Measurements from ENCODE around the gene PDE11A. TPM values are rescaled to one million over a fixed set of nuclear protein-coding genes. Genes with fewer than 3 reads are reported as not detected.
"Not testable (repeated sequence)": the region's sequence is repeated elsewhere in the genome, so short reads cannot be mapped to it uniquely, and the experiment has no call there.

The PDE11A gene
- total RNA-seq, 2 experiments from 2014 or later, result not detected

GRCh38 chr2:177810906-177811305 is 261.7 kb downstream of the PDE11A start:
- H3K4me3 Mint-ChIP-seq, result no peak overlapping the region
- POLR2A ChIA-PET, result no interaction called here
- H3K27ac Mint-ChIP-seq, result no peak overlapping the region
- H3K27me3 Mint-ChIP-seq, result peaks cover 5% of the 10 kb centered on the region
- H3K36me3 Mint-ChIP-seq, result no peaks in the 10 kb centered on the region
- no peaks in the 10 kb centered on the region for H3K4me1 Mint-ChIP-seq (ENCODE audit: low read depth)
- H3K9me3 Mint-ChIP-seq, result peaks cover 4% of the 10 kb centered on the region
- intact Hi-C loops (cut with micrococcal nuclease), result no loop called here
- no peak for DNase-seq
- CTCF ChIA-PET, result no interaction called here

- CTCF ChIA-PET, result no interaction called here
- no peaks in the 10 kb centered on the region for H3K36me3 Mint-ChIP-seq
- intact Hi-C loops (cut with micrococcal nuclease), result no loop called here
- H3K27me3 Mint-ChIP-seq, result peaks cover 3% of the 10 kb centered on the region
- DNase-seq, result no peak
- POLR2A ChIA-PET, result no interaction called here
- H3K4me1 Mint-ChIP-seq (ENCODE audit: low read depth), result no peaks in the 10 kb centered on the region
- peaks cover 7% of the 10 kb centered on the region for H3K9me3 Mint-ChIP-seq
- no peak overlapping the region for H3K27ac Mint-ChIP-seq
- no peak overlapping the region for H3K4me3 Mint-ChIP-seq
Measured at GRCh38 chr2:177808984-177809809, 263.4 kb downstream of the PDE11A start.

GRCh38 chr2:177806025-177806424 is 266.6 kb downstream of the PDE11A start:
- POLR2A ChIA-PET, result no interaction called here
- Mint-ChIP-seq H3K4me1 (ENCODE audit: low read depth) (no peaks in the 10 kb centered on the region), H3K36me3 (no peaks in the 10 kb centered on the region), H3K9me3 (peaks cover 7% of the 10 kb centered on the region), H3K4me3 (no peak overlapping the region), H3K27me3 (peaks cover 14% of the 10 kb centered on the region), H3K27ac (no peak overlapping the region)
- CTCF ChIA-PET, result no interaction called here
- DNase-seq, result no peak
- intact Hi-C loops (cut with micrococcal nuclease), result no loop called here

GRCh38 chr2:177799531-177799930 is 273.0 kb downstream of the PDE11A start:
- H3K27me3 Mint-ChIP-seq, result peaks cover 19% of the 10 kb centered on the region
- DNase-seq, result no peak
- no peaks in the 10 kb centered on the region for H3K4me1 Mint-ChIP-seq (ENCODE audit: low read depth)
- intact Hi-C loops (cut with micrococcal nuclease), result no loop called here
- no peak overlapping the region for H3K4me3 Mint-ChIP-seq
- CTCF ChIA-PET, result interaction anchor here (1.2 kb wide), 2 partner anchors 15 to 26 kb away, joined by 3 read pairs; no protein-coding TSS in a partner anchor
- H3K27ac Mint-ChIP-seq, result no peak overlapping the region
- POLR2A ChIA-PET, result no interaction called here
- H3K9me3 Mint-ChIP-seq, result no peaks in the 10 kb centered on the region
- no peaks in the 10 kb centered on the region for H3K36me3 Mint-ChIP-seq

- POLR2A ChIA-PET, result no interaction called here
- Mint-ChIP-seq H3K27ac (no peak overlapping the region), H3K27me3 (peaks cover 12% of the 10 kb centered on the region), H3K4me3 (no peak overlapping the region), H3K9me3 (no peaks in the 10 kb centered on the region), H3K4me1 (ENCODE audit: low read depth) (no peaks in the 10 kb centered on the region), H3K36me3 (no peaks in the 10 kb centered on the region)
- CTCF ChIA-PET, result interaction anchor here (1.0 kb wide), 1 partner anchor 25 kb away, joined by 3 read pairs; no protein-coding TSS in a partner anchor
- intact Hi-C loops (cut with micrococcal nuclease), result no loop called here
- DNase-seq, result no peak
Measured at GRCh38 chr2:177797808-177798207, 274.8 kb downstream of the PDE11A start.

GRCh38 chr2:177796654-177797415 is 275.7 kb downstream of the PDE11A start:
- CTCF ChIA-PET, result no interaction called here
- Mint-ChIP-seq H3K27me3 (peaks cover 11% of the 10 kb centered on the region), H3K4me1 (ENCODE audit: low read depth) (no peaks in the 10 kb centered on the region), H3K27ac (no peak overlapping the region), H3K4me3 (no peak overlapping the region), H3K9me3 (no peaks in the 10 kb centered on the region), H3K36me3 (no peaks in the 10 kb centered on the region)
- intact Hi-C loops (cut with micrococcal nuclease), result no loop called here
- POLR2A ChIA-PET, result no interaction called here
- DNase-seq, result no peak

GRCh38 chr2:177796011-177796410 is 276.6 kb downstream of the PDE11A start:
- H3K36me3 Mint-ChIP-seq, result no peaks in the 10 kb centered on the region
- ChIA-PET POLR2A (no interaction called here), CTCF (no interaction called here)
- no peak overlapping the region for H3K27ac Mint-ChIP-seq
- no peak overlapping the region for H3K4me3 Mint-ChIP-seq
- DNase-seq, result no peak
- intact Hi-C loops (cut with micrococcal nuclease), result no loop called here
- peaks cover 8% of the 10 kb centered on the region for H3K27me3 Mint-ChIP-seq
- no peaks in the 10 kb centered on the region for H3K4me1 Mint-ChIP-seq (ENCODE audit: low read depth)
- no peaks in the 10 kb centered on the region for H3K9me3 Mint-ChIP-seq

GRCh38 chr2:177785143-177785542 is 287.4 kb downstream of the PDE11A start:
- H3K27me3 Mint-ChIP-seq, DNase-seq, H3K4me3 Mint-ChIP-seq, H3K9me3 Mint-ChIP-seq, POLR2A ChIA-PET, H3K27ac Mint-ChIP-seq, H3K36me3 Mint-ChIP-seq: not testable (repeated sequence)
- peaks cover 41% of the 10 kb centered on the region for H3K4me1 Mint-ChIP-seq (ENCODE audit: low read depth)
- intact Hi-C loops (cut with micrococcal nuclease), result loop anchor here (2.0 to 10.0 kb wide), 2 partner anchors 16 to 120 kb away; no protein-coding TSS in a partner anchor
- CTCF ChIA-PET, result interaction anchor here (1.3 to 2.7 kb wide), 3 partner anchors 15 to 620 kb away, joined by 3 to 9 read pairs (median 3); no protein-coding TSS in a partner anchor

GRCh38 chr2:177784745-177785067 is 287.9 kb downstream of the PDE11A start:
- ChIA-PET CTCF (interaction anchor here (0.6 to 2.7 kb wide), 5 partner anchors 11 to 620 kb away, joined by 3 to 11 read pairs (median 3); no protein-coding TSS in a partner anchor), POLR2A (no interaction called here)
- intact Hi-C loops (cut with micrococcal nuclease), result loop anchor here (1.0 to 10.0 kb wide), 5 partner anchors 16 to 787 kb away; no protein-coding TSS in a partner anchor
- Mint-ChIP-seq H3K27ac (peak overlapping the region; percentile 81), H3K4me3 (peak overlapping the region; percentile 36), H3K27me3 (no peaks in the 10 kb centered on the region), H3K9me3 (no peaks in the 10 kb centered on the region), H3K36me3 (no peaks in the 10 kb centered on the region), H3K4me1 (ENCODE audit: low read depth) (peaks cover 41% of the 10 kb centered on the region)
- no peak for DNase-seq

GRCh38 chr2:177783835-177784744 is 288.5 kb downstream of the PDE11A start:
- Mint-ChIP-seq H3K27ac (peak overlapping the region; percentile 81), H3K9me3 (no peaks in the 10 kb centered on the region), H3K27me3 (no peaks in the 10 kb centered on the region), H3K36me3 (no peaks in the 10 kb centered on the region), H3K4me1 (ENCODE audit: low read depth) (peaks cover 41% of the 10 kb centered on the region), H3K4me3 (peak overlapping the region; percentile 36)
- POLR2A ChIA-PET, result no interaction called here
- peak; percentile 34 for DNase-seq
- intact Hi-C loops (cut with micrococcal nuclease), result loop anchor here (1.0 to 10.0 kb wide), 5 partner anchors 15 to 787 kb away; no protein-coding TSS in a partner anchor
- CTCF ChIA-PET, result interaction anchor here (0.6 to 2.7 kb wide), 5 partner anchors 11 to 619 kb away, joined by 3 to 11 read pairs (median 3); no protein-coding TSS in a partner anchor

GRCh38 chr2:177783091-177783490 is 289.5 kb downstream of the PDE11A start:
- intact Hi-C loops (cut with micrococcal nuclease), result loop anchor here (10.0 kb wide), 1 partner anchor 122 kb away; no protein-coding TSS in a partner anchor
- H3K4me3 Mint-ChIP-seq, result no peak overlapping the region
- POLR2A ChIA-PET, result no interaction called here
- no peaks in the 10 kb centered on the region for H3K36me3 Mint-ChIP-seq
- H3K9me3 Mint-ChIP-seq, result no peaks in the 10 kb centered on the region
- no peak for DNase-seq
- H3K4me1 Mint-ChIP-seq (ENCODE audit: low read depth), result peaks cover 41% of the 10 kb centered on the region
- CTCF ChIA-PET, result interaction anchor here (2.0 to 2.7 kb wide), 2 partner anchors 10 to 19 kb away, joined by 9 to 11 read pairs; no protein-coding TSS in a partner anchor
- no peaks in the 10 kb centered on the region for H3K27me3 Mint-ChIP-seq
- no peak overlapping the region for H3K27ac Mint-ChIP-seq
